Measurements from ENCODE around the gene TTLL11. TPM values are rescaled to one million over a fixed set of nuclear protein-coding genes. Genes with fewer than 3 reads are reported as not detected.

TTLL11 gene
- total and polyA plus RNA-seq, 4 donors, result 3.6 to 7.8 (median 5.9) TPM

- H3K4me3 ChIP-seq, result no peak overlapping the region
- ATAC-seq (ENCODE audit: insufficient read depth, low FRiP score), result no peak
- DNase-seq, result no peak
- H3K9me3 ChIP-seq (ENCODE audit: control insufficient read depth in 4 of 4, insufficient read depth in 3 of 4, low read length in 3 of 4), result peaks cover 0 to 3% (median 0%) of the 10 kb centered on the region in 4 donors
- no peak for TF ChIP-seq CTCF (IDR thresholded peaks at IDR 0.05; ENCODE audit: control extremely low read depth, extremely low read depth)
- no peaks in the 10 kb centered on the region for H3K36me3 ChIP-seq (ENCODE audit: control insufficient read depth in 4 of 4, insufficient read depth in 4 of 4, low read length in 4 of 4)
- no peak overlapping the region for H3K9ac ChIP-seq (ENCODE audit: insufficient read depth in 1 of 2, low read length in 2 of 2)
- no peaks in the 10 kb centered on the region for H3K27me3 ChIP-seq (ENCODE audit: control insufficient read depth in 3 of 3, insufficient read depth in 3 of 3, low read length in 2 of 3)
- no peak overlapping the region for H3K27ac ChIP-seq (ENCODE audit: low read depth in 1 of 2, low read length in 1 of 2)
- 21 to 56% methylated on average over 2 of the region's 2 CpGs for WGBS, 2 donors
- no peaks in the 10 kb centered on the region for H3K4me1 ChIP-seq (ENCODE audit: control insufficient read depth in 5 of 5, insufficient read depth in 5 of 5, low read length in 5 of 5)
Measured at GRCh38 chr9:122106576-122106975, 13.5 kb upstream of the TTLL11 start.

GRCh38 chr9:122103985-122104384, 10.9 kb upstream of the TTLL11 start:
- Histone ChIP-seq H3K9me3 (ENCODE audit: control insufficient read depth in 4 of 4, insufficient read depth in 3 of 4, low read length in 3 of 4) (peaks cover 0 to 3% (median 0%) of the 10 kb centered on the region in 4 donors), H3K36me3 (ENCODE audit: control insufficient read depth in 4 of 4, insufficient read depth in 4 of 4, low read length in 4 of 4) (no peaks in the 10 kb centered on the region), H3K4me3 (no peak overlapping the region), H3K9ac (ENCODE audit: insufficient read depth in 1 of 2, low read length in 2 of 2) (no peak overlapping the region), H3K27ac (ENCODE audit: low read depth in 1 of 2, low read length in 1 of 2) (no peak overlapping the region), H3K27me3 (ENCODE audit: control insufficient read depth in 3 of 3, insufficient read depth in 3 of 3, low read length in 2 of 3) (no peaks in the 10 kb centered on the region), H3K4me1 (ENCODE audit: control insufficient read depth in 5 of 5, insufficient read depth in 5 of 5, low read length in 5 of 5) (no peaks in the 10 kb centered on the region)
- 97% methylated on average over 1 of the region's 1 CpG for WGBS, 2 donors
- ATAC-seq (ENCODE audit: insufficient read depth, low FRiP score) (no peak), DNase-seq (no peak)
- TF ChIP-seq CTCF (IDR thresholded peaks at IDR 0.05; ENCODE audit: control extremely low read depth, extremely low read depth), result no peak

- no peaks in the 10 kb centered on the region for H3K4me1 ChIP-seq (ENCODE audit: control insufficient read depth in 5 of 5, insufficient read depth in 5 of 5, low read length in 5 of 5)
- TF ChIP-seq CTCF (IDR thresholded peaks at IDR 0.05; ENCODE audit: control extremely low read depth, extremely low read depth), result no peak
- ATAC-seq (ENCODE audit: insufficient read depth, low FRiP score) (no peak), DNase-seq (no peak)
- H3K27ac ChIP-seq (ENCODE audit: low read depth in 1 of 2, low read length in 1 of 2), result no peak overlapping the region
- no peak overlapping the region for H3K4me3 ChIP-seq
- H3K9me3 ChIP-seq (ENCODE audit: control insufficient read depth in 4 of 4, insufficient read depth in 3 of 4, low read length in 3 of 4), result peaks cover 0 to 3% (median 0%) of the 10 kb centered on the region in 4 donors
- no peaks in the 10 kb centered on the region for H3K36me3 ChIP-seq (ENCODE audit: control insufficient read depth in 4 of 4, insufficient read depth in 4 of 4, low read length in 4 of 4)
- H3K9ac ChIP-seq (ENCODE audit: insufficient read depth in 1 of 2, low read length in 2 of 2), result no peak overlapping the region
- peaks cover 0 to 4% (median 3%) of the 10 kb centered on the region in 3 donors for H3K27me3 ChIP-seq (ENCODE audit: control insufficient read depth in 3 of 3, insufficient read depth in 3 of 3, low read length in 2 of 3)
- 89 to 93% methylated on average over 2 of the region's 2 CpGs for WGBS, 2 donors
Measured at GRCh38 chr9:122102156-122102555, 9.0 kb upstream of the TTLL11 start.

- ATAC-seq (ENCODE audit: insufficient read depth, low FRiP score), result no peak
- Histone ChIP-seq H3K27me3 (ENCODE audit: control insufficient read depth in 3 of 3, insufficient read depth in 3 of 3, low read length in 2 of 3) (peaks cover 0 to 4% (median 3%) of the 10 kb centered on the region in 3 donors), H3K36me3 (ENCODE audit: control insufficient read depth in 4 of 4, insufficient read depth in 4 of 4, low read length in 4 of 4) (no peaks in the 10 kb centered on the region), H3K9me3 (ENCODE audit: control insufficient read depth in 4 of 4, insufficient read depth in 3 of 4, low read length in 3 of 4) (peaks cover 0 to 3% (median 0%) of the 10 kb centered on the region in 4 donors), H3K27ac (ENCODE audit: low read depth in 1 of 2, low read length in 1 of 2) (no peak overlapping the region), H3K9ac (ENCODE audit: insufficient read depth in 1 of 2, low read length in 2 of 2) (no peak overlapping the region), H3K4me3 (no peak overlapping the region), H3K4me1 (ENCODE audit: control insufficient read depth in 5 of 5, insufficient read depth in 5 of 5, low read length in 5 of 5) (no peaks in the 10 kb centered on the region)
- 90 to 93% methylated on average over 7 of the region's 7 CpGs for WGBS, 2 donors
- DNase-seq, result no peak
- no peak for TF ChIP-seq CTCF (IDR thresholded peaks at IDR 0.05; ENCODE audit: control extremely low read depth, extremely low read depth)
Measured at GRCh38 chr9:122100756-122101155, 7.6 kb upstream of the TTLL11 start.
